T-helper 1 cell treated with Interleukin-12 subunit alpha and Interleukin-12 subunit beta and Interleukin-4 antibody, amounts not matched to agents 30 μg/mL and 1 μg/mL, for 36 hours (primary cell): ENCODE measurements around the gene RALBP1.
"Not testable (repeated sequence)": the region's sequence is repeated elsewhere in the genome, so short reads cannot be mapped to it uniquely, and the experiment has no call there.

ENCODE experiments used
- H3K27ac Mint-ChIP-seq: one replicate; pipeline ENCODE4 v1.8.0; 2021; ENCODE audit warnings: mild to moderate bottlenecking, mixed read lengths
- H3K27me3 Mint-ChIP-seq: one replicate; pipeline ENCODE4 v1.8.0; 2021; ENCODE audit warnings: low read depth, mixed read lengths
- H3K36me3 Mint-ChIP-seq: one replicate; pipeline ENCODE4 v1.8.0; 2021; ENCODE audit warnings: low read depth, mixed read lengths
- H3K4me1 Mint-ChIP-seq: one replicate; pipeline ENCODE4 v1.8.0; 2021; ENCODE audit warnings: low read depth, mixed read lengths
- H3K4me3 Mint-ChIP-seq: one replicate; pipeline ENCODE4 v1.8.0; 2021; ENCODE audit warnings: mild to moderate bottlenecking, moderate library complexity, mixed read lengths
- H3K9me3 Mint-ChIP-seq: one replicate; pipeline ENCODE4 v1.8.0; 2021; ENCODE audit warnings: mixed read lengths

RALBP1 gene

DNA sequence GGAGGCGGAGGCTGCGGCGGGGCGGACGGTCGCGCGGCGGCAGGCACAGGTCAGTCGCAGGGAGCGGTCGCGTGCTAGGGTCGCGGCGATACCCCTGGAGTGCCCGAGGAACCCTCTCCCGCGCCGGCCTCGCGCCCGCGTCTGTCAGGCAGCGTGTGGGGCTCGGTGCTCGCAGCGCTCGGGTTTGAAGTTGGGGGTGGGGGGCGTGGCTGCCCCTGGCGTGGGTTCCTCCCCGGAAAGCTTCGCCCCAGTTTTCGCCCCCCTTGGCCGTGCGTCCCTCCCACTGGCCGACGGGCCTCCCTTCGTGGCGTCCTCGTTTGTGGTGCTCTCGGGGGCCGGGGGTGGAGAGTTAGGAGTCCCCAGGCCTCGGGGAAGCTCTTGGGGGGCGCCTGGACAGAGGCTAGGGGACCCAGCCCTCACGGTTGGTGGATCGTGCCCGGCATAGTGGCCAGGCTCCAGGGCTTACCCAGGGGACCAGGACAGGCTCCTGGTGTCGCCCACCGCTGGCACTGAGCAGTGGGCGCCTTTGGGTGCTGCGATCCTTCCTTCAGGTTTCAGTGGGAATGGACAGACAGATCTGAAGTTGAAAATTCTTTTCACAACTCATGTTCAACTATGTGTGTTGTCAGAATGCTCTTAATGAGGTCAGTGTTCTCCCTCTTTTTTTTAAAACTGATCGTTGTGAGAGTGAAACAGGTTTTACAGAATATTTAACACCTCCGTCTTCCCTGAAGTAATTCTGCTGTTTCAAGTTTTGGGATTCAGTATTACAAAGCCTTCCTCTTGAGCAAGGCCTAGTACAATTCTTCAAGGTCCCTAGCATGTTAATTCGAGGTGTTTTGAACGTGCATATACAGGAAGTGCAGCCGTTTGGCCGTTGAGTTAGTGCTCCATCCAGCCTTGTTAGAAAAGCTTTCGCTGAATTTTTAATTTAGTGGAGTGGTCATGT is 604 bp downstream of the RALBP1 start:
- peaks cover 12% of the 10 kb centered on the region for H3K36me3 Mint-ChIP-seq
- H3K4me1 Mint-ChIP-seq, result peaks cover 19% of the 10 kb centered on the region
- H3K27me3 Mint-ChIP-seq, result peaks cover 7% of the 10 kb centered on the region
- peak overlapping the region; percentile 87 for H3K27ac Mint-ChIP-seq
- H3K9me3 Mint-ChIP-seq, result no peaks in the 10 kb centered on the region
- peak overlapping the region; percentile 92 for H3K4me3 Mint-ChIP-seq

DNA sequence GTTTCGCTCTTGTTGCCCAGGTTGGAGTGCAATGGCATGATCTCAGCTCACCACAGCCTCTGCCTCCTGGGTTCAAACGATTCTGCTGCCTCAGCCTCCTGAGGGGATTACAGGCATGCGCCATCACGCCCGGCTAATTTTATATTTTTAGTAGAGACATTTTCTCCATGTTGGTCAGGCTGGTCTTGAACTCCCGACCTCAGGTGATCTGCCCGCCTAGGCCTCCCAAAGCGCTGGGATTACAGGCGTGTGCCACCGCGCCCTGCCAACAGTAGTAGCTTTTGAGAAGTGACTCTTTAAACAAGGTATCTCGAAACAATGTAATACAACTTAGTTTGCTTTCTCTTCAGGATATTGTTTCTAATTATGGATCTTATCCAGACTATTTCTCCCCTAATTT is 1.6 kb downstream of the RALBP1 start:
- H3K27ac Mint-ChIP-seq, H3K9me3 Mint-ChIP-seq, H3K27me3 Mint-ChIP-seq: not testable (repeated sequence)
- H3K36me3 Mint-ChIP-seq, result peaks cover 16% of the 10 kb centered on the region
- peak overlapping the region; percentile 40 for H3K4me3 Mint-ChIP-seq
- peaks cover 22% of the 10 kb centered on the region for H3K4me1 Mint-ChIP-seq

DNA sequence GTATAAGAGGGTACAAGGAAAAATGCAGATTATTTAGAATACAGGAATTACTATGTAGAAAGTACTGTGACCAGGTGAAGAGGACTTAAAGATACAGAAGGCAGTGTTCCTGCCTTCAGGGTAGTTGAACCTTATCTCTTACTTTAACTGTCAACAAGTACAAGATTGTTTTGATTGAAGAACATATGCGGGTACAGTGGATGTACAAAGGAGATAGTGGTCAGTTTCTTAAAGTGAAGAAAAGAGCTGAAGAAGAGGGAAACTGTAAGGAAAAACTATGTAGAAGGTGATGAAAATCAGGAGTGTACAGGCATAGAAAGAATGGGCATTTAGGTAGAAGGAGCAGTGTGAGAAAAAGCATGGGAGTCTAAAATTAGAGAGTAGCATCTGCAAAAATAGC is 2.2 kb downstream of the RALBP1 start:
- H3K27me3 Mint-ChIP-seq, result peaks cover 7% of the 10 kb centered on the region
- no peaks in the 10 kb centered on the region for H3K9me3 Mint-ChIP-seq
- H3K27ac Mint-ChIP-seq, result no peak overlapping the region
- H3K4me3 Mint-ChIP-seq, result no peak overlapping the region
- H3K4me1 Mint-ChIP-seq, result peaks cover 24% of the 10 kb centered on the region
- H3K36me3 Mint-ChIP-seq, result peaks cover 16% of the 10 kb centered on the region

DNA sequence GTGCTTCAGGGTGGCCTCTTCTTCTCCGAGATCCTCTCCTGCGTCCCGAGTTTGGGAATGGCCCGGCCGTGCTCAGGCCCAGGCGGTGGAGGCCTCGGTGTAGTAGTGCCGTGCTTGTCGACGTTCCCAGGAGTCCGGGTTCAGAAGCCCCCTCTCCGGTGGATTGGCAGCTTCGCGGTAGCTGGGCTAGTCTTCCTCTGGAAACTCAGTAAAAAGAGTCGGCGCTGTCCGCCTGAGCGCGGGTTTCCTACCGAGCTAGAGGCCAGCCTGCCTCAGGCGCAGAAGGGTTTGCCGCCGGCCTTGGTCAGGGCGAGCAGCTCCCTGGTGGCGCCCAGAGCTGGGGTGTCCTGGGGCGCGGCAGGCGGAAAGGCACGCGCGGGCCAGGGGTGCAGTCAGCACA is 3.2 kb downstream of the RALBP1 start:
- H3K27ac Mint-ChIP-seq, result no peak overlapping the region
- peaks cover 6% of the 10 kb centered on the region for H3K27me3 Mint-ChIP-seq
- H3K36me3 Mint-ChIP-seq, result peaks cover 16% of the 10 kb centered on the region
- H3K4me1 Mint-ChIP-seq, result peaks cover 27% of the 10 kb centered on the region
- no peaks in the 10 kb centered on the region for H3K9me3 Mint-ChIP-seq
- no peak overlapping the region for H3K4me3 Mint-ChIP-seq

DNA sequence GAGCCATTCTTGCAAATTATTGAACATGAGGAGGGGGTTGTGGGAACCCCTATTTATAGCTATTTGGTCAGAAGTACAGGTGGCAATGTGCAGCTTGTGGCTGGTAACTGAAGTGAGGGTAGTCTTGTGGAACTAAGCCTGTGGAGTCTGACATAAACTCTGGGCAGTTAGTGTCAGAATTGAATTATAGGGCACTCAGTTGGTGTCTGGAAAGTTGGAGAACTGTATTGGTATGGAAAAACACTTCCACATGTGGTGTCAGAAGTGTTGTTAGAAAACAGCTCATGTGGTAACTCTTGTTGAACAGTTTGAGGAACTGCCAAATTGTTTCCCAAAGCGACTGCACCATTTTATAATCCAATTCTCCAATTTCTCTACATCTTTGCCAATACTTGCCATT is 7.5 kb downstream of the RALBP1 start:
- Mint-ChIP-seq H3K4me3 (no peak overlapping the region), H3K4me1 (peaks cover 12% of the 10 kb centered on the region), H3K27me3 (no peaks in the 10 kb centered on the region), H3K36me3 (peaks cover 15% of the 10 kb centered on the region), H3K9me3 (peaks cover 3% of the 10 kb centered on the region), H3K27ac (no peak overlapping the region)

DNA sequence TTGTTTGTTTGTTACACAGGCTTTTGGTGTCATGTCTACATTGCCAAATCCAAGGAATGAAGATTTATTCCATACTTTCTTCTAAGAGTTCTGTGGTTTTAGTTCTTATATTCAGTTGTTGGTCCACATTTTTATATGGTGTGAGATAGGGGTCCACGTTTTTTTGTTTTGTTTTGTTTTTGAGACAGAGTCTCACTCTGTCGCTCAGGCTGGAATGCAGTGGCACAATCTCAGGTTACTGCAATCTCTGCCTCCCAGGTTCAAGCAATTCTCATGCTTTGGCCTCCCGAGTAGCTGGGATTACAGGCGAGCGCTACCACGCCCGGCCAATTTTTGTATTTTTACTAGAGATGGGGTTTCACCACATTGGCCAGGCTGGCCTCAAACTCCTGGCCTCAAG is 8.2 kb downstream of the RALBP1 start:
- Mint-ChIP-seq H3K27ac (no peak overlapping the region), H3K27me3 (no peaks in the 10 kb centered on the region), H3K4me3 (no peak overlapping the region), H3K36me3 (peaks cover 17% of the 10 kb centered on the region), H3K4me1 (peaks cover 14% of the 10 kb centered on the region), H3K9me3 (peaks cover 3% of the 10 kb centered on the region)

DNA sequence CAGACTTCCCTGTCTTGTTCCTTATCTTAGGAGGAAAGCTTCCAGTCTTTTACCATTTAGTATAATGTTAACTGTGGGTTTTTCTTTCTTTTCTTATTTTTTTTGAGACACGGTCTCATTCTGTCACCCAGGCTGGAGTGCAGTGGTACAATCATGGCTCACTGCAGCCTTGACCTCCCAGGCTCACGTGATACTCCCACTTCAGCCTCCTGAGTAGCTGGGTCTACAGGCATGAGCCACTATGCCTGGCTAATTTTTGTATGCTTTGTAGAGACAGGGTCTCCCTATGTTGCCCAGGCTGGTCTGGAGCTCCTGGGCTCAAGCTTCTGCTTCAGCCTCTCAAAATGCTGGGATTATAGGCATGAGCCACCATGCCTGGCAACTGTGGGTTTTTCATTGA is 9.5 kb downstream of the RALBP1 start:
- H3K4me3 Mint-ChIP-seq, H3K27me3 Mint-ChIP-seq, H3K27ac Mint-ChIP-seq, H3K9me3 Mint-ChIP-seq: not testable (repeated sequence)
- H3K36me3 Mint-ChIP-seq, result peaks cover 12% of the 10 kb centered on the region
- peaks cover 14% of the 10 kb centered on the region for H3K4me1 Mint-ChIP-seq

DNA sequence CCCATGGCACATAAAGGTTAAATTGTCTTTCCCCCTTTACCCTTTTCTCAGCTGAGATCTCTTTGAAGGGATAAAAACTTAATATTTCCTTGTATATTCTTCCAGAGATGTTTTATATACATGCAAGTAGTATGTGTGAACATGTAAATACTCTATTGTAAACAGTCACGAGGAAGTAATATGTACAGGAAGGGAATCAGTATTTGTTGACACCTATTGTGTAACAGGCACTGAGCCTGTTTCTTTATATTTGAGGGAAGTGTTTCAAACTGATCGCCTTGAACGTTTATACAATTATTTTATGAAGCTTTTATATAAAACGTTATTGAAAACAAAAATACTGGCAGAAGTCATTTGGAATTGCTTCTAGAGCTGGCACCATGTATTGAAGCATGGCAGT is 13.2 kb downstream of the RALBP1 start:
- H3K27ac Mint-ChIP-seq, result no peak overlapping the region
- peaks cover 6% of the 10 kb centered on the region for H3K4me1 Mint-ChIP-seq
- no peaks in the 10 kb centered on the region for H3K27me3 Mint-ChIP-seq
- H3K9me3 Mint-ChIP-seq, result peaks cover 19% of the 10 kb centered on the region
- no peak overlapping the region for H3K4me3 Mint-ChIP-seq
- H3K36me3 Mint-ChIP-seq, result peaks cover 10% of the 10 kb centered on the region

DNA sequence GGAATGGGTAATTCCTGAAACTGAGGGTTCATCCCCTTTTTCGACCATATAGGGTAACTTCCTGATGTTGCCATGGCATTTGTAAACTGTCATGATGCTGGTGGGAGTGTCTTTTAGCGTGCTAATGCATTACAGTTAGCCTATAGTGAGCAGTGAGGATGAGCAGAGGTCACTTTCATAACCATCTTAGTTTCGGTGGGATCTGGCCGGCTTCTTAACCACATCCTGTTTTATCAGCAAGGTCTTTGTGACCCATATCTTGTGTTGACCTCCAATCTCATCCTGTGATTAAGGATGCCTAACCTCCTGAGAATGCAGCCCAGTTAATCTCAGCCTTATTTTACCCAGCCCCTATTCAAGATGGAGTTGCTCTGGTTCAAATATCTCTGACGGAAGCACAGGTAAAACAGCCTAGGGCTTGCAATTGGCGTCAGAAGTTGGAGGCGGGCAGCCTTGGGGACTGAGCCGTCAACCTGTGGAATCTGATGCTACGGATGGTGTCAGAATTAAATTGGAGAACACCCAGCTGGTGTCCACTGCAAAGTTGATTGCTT is 19.5 kb downstream of the RALBP1 start:
- H3K4me3 Mint-ChIP-seq, result no peak overlapping the region
- peaks cover 19% of the 10 kb centered on the region for H3K4me1 Mint-ChIP-seq
- H3K36me3 Mint-ChIP-seq, result peaks cover 7% of the 10 kb centered on the region
- H3K27me3 Mint-ChIP-seq, result no peaks in the 10 kb centered on the region
- no peak overlapping the region for H3K27ac Mint-ChIP-seq
- peaks cover 16% of the 10 kb centered on the region for H3K9me3 Mint-ChIP-seq

DNA sequence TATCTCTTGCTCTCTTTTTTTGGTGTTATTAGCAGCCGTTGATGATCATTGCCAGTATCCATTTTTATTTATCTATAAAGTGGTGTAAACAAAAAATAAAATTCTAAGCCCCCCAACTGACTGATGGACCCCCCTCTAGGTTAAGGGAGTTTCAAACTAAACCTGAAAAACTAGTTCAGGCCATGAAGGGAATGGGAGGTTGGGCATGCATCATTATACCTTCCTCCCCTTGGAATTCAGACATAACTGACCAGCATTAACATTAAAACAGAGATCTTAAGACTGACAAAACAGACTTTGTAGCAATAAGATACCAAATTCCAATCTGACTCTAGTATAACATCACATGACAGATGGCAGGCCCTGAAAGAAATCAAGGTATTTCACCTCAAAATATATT is 20.2 kb downstream of the RALBP1 start:
- Mint-ChIP-seq H3K9me3 (peaks cover 18% of the 10 kb centered on the region), H3K4me3 (no peak overlapping the region), H3K27ac (no peak overlapping the region), H3K36me3 (peaks cover 7% of the 10 kb centered on the region), H3K27me3 (no peaks in the 10 kb centered on the region), H3K4me1 (peaks cover 19% of the 10 kb centered on the region)

DNA sequence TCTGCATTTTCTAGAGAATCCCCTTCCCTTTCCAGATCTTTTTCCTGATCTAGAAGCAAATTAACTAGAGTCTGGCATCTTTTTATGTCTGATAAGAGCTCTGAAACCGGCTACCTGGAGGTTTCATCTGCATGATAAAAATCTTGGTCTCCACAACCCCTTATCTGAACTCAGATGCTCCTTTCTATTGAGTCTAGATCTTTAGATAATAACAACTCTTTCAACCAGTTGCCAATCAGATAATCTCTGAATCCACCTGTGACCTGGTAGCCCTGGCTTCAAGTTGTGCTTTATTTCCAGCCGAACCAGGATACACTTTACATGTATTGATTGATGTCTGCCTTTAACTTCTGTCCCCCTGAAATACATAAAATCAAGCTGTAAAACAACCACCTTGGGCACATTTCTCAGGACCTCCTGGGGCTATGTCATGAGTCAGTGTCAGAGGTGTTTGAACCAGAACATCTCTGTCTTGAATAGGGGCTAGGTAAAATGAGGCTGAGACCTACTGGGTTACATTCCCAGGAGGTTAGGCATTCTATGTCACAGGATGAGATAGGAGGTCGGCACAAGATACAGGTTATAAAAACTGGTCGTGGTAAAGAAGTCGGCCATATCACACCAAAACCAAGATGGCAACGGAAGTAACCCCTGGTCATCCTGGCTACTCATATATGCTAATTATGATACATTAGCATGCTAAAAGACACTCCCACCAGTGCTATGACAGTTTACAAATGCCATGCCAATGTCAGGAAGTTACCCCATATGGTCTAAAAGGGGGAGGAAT is 20.8 kb downstream of the RALBP1 start:
- Mint-ChIP-seq H3K27ac (no peak overlapping the region), H3K9me3 (peaks cover 18% of the 10 kb centered on the region), H3K4me3 (no peak overlapping the region), H3K36me3 (peaks cover 4% of the 10 kb centered on the region), H3K4me1 (peaks cover 19% of the 10 kb centered on the region), H3K27me3 (no peaks in the 10 kb centered on the region)

DNA sequence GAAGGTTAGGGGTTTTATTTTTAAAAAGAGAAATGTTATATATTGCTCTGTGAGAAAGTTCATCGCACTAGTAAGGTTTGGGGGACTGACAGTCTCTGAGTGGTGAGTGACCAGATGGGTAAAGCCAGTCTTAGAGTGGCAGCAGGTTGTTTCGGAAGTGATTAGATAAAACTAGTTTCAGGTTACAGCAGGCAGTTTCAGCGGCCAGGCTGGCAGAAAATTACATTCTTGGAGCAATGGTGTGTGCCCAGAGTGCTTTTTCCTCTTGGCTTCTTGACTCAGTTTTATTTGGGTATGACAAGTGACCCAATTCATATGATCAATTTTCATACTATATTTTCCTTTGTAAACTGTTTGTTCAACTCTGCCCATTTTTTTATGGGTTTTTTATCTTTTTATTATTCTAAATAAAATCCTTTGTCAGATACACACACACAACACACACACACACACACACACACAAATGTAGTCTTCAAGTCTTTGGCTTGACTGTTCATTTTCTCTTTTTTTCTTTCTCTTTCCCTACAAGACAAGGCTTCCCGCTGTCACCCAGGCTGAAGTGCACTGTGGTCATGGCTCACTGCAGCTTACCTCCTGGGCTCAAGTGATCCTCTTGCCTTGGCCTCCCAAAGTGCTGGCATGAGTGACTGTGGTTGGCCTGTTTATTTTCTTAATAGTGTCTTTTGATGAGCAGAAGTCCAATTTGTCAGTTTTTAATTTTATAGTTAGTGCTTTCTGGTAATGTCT is 30.9 kb downstream of the RALBP1 start:
- Mint-ChIP-seq H3K27me3 (no peaks in the 10 kb centered on the region), H3K4me3 (no peak overlapping the region), H3K27ac (no peak overlapping the region), H3K9me3 (peaks cover 12% of the 10 kb centered on the region), H3K4me1 (no peaks in the 10 kb centered on the region), H3K36me3 (peaks cover 13% of the 10 kb centered on the region)

DNA sequence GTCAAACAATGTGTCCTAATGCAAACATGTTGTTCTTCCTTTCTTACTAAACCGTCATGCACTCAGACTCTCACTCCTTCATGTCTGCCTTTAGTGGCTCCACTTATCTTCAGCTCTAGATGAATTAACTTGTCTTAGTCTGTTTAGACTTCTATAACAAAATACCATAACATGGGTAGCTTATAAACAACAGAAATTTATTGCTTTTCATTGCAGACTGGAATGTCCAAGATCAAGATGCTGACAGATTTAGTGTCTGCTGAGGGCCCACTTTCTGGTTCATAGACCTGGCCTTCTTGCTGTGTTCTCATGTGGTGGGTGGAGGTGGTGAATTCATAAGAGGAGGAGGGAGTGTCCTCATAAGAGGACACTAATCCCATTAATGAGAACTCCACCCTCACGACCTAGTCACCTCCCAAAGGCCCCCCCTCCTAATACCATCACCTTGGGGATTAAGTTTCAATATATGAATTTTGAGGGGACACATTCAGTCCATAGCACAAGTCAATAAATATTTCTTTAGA is 32.3 kb downstream of the RALBP1 start:
- peaks cover 8% of the 10 kb centered on the region for H3K36me3 Mint-ChIP-seq
- no peaks in the 10 kb centered on the region for H3K27me3 Mint-ChIP-seq
- peaks cover 7% of the 10 kb centered on the region for H3K9me3 Mint-ChIP-seq
- no peak overlapping the region for H3K4me3 Mint-ChIP-seq
- no peaks in the 10 kb centered on the region for H3K4me1 Mint-ChIP-seq
- no peak overlapping the region for H3K27ac Mint-ChIP-seq

DNA sequence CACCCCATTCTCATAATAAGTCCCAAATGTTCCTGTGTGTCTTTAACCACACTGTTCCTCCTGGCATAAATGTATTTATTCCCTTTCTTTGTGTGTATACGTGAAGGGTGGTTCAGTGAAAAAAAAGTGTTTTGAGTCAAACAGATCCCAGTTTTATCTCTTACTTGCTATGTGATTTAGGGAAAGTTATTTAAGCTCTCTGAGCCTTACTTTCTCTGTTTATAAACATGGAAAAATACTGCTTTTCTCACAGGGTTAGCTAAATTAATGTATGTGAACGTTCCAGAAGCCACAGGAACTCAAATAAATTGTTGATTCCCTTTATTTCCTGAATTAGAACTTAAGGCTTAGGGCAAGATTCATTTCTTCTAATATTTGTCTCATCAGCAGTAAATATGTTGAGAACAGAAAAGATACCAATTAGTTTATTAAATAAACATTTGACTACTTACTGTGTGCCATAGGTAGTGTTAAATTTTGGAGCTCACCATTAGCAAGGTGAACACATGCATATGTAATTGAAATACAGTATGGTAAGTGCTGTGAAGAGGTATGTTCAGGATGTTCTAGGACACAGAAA is 33.2 kb downstream of the RALBP1 start:
- Mint-ChIP-seq H3K27ac (no peak overlapping the region), H3K9me3 (peaks cover under 1% of the 10 kb centered on the region), H3K4me1 (no peaks in the 10 kb centered on the region), H3K27me3 (no peaks in the 10 kb centered on the region), H3K4me3 (no peak overlapping the region), H3K36me3 (peaks cover 5% of the 10 kb centered on the region)
